Ishikawa (cell line): ENCODE measurements around the gene OTOL1.

Experiments used
- CEBPB ChIP-seq: IDR thresholded peaks from 2 replicates; pipeline ENCODE4 v1.6.1; 2012
- EGR1 ChIP-seq: IDR thresholded peaks from 2 replicates; pipeline ENCODE4 v1.6.1; 2012
- EP300 ChIP-seq: IDR thresholded peaks from 2 replicates; pipeline ENCODE4 v1.6.1; 2012; ENCODE audit warnings: borderline replicate concordance
- MAX ChIP-seq: IDR thresholded peaks from 2 replicates; pipeline ENCODE4 v1.6.1; 2012
- TCF12 ChIP-seq: IDR thresholded peaks from 2 replicates; pipeline ENCODE4 v1.6.1; 2012; ENCODE audit warnings: low read depth

GRCh38 chr3:161549261-161549660 is 52.7 kb downstream of the OTOL1 start:
- no peak for TF ChIP-seq EP300
- TF ChIP-seq EGR1, result no peak
- no peak for TF ChIP-seq TCF12
- TF ChIP-seq MAX, result no peak
- no peak for TF ChIP-seq CEBPB
